Measurements from ENCODE around the gene TKT.
"Not testable (repeated sequence)": the region's sequence is repeated elsewhere in the genome, so short reads cannot be mapped to it uniquely, and the experiment has no call there.

The TKT gene

GRCh38 chr3:53255775-53256703 is at the start of gene TKT:
TSS of gene TKT (minus strand) at chr3:53256022. CDS start at chr3:53255942, 80 bp downstream.
- Mint-ChIP-seq H3K9me3 (no peaks in the 10 kb centered on the region), H3K36me3 (no peaks in the 10 kb centered on the region), H3K4me3 (peak within 1 kb of the TSS; percentile 91), H3K27me3 (no peaks in the 10 kb centered on the region), H3K27ac (peak within 1 kb of the TSS; percentile 66), H3K4me1 (peaks cover 32% of the 10 kb centered on the region)
- ATAC-seq (ENCODE audit: low read depth) (peak; percentile 78), DNase-seq (ENCODE audit: low spot score in 2 of 2) (peak; percentile 56 to 60)

GRCh38 chr3:53303957-53304356 is 48.1 kb upstream of the TKT start:
- Mint-ChIP-seq H3K27me3 (no peaks in the 10 kb centered on the region), H3K4me1 (peaks cover 5% of the 10 kb centered on the region), H3K27ac (no peak overlapping the region), H3K9me3 (no peaks in the 10 kb centered on the region), H3K36me3 (peaks cover 21% of the 10 kb centered on the region), H3K4me3 (no peak overlapping the region)
- ATAC-seq (ENCODE audit: low read depth) (no peak), DNase-seq (ENCODE audit: low spot score in 2 of 2) (no peak)

- ATAC-seq (ENCODE audit: low read depth) = no peak
- H3K9me3 Mint-ChIP-seq = no peaks in the 10 kb centered on the region
- no peak overlapping the region for H3K27ac Mint-ChIP-seq
- no peak for DNase-seq (ENCODE audit: low spot score in 2 of 2)
- H3K4me3 Mint-ChIP-seq = no peak overlapping the region
- H3K4me1 Mint-ChIP-seq = peaks cover 5% of the 10 kb centered on the region
- H3K27me3 Mint-ChIP-seq = no peaks in the 10 kb centered on the region
- H3K36me3 Mint-ChIP-seq = peaks cover 21% of the 10 kb centered on the region
These were observed 47.7 kb upstream of the TKT start for GRCh38 chr3:53303549-53303948.

GRCh38 chr3:53300826-53301225 is 45.0 kb upstream of the TKT start:
- Mint-ChIP-seq H3K27me3 (no peaks in the 10 kb centered on the region), H3K9me3 (no peaks in the 10 kb centered on the region), H3K36me3 (peaks cover 19% of the 10 kb centered on the region), H3K27ac (peak overlapping the region; percentile 31), H3K4me1 (peaks cover 5% of the 10 kb centered on the region), H3K4me3 (no peak overlapping the region)
- no peak for DNase-seq (ENCODE audit: low spot score in 2 of 2)
- ATAC-seq (ENCODE audit: low read depth) = no peak

- not testable (repeated sequence) for H3K27ac Mint-ChIP-seq, H3K4me1 Mint-ChIP-seq, H3K9me3 Mint-ChIP-seq, H3K27me3 Mint-ChIP-seq, H3K4me3 Mint-ChIP-seq
- ATAC-seq (ENCODE audit: low read depth) (peak; percentile 62), DNase-seq (ENCODE audit: low spot score in 2 of 2) (peak in 1 of 2 donors; percentile 36)
- peaks cover 19% of the 10 kb centered on the region for H3K36me3 Mint-ChIP-seq
These were observed 43.8 kb upstream of the TKT start for GRCh38 chr3:53299611-53300023.

- no peak for DNase-seq (ENCODE audit: low spot score in 2 of 2)
- Mint-ChIP-seq H3K27me3 (no peaks in the 10 kb centered on the region), H3K27ac (no peak overlapping the region), H3K9me3 (no peaks in the 10 kb centered on the region), H3K4me1 (peaks cover 5% of the 10 kb centered on the region), H3K4me3 (no peak overlapping the region), H3K36me3 (peaks cover 14% of the 10 kb centered on the region)
- ATAC-seq (ENCODE audit: low read depth) = no peak
These were observed 39.6 kb upstream of the TKT start for GRCh38 chr3:53295410-53295809.

GRCh38 chr3:53293867-53294266 is 38.0 kb upstream of the TKT start:
- Mint-ChIP-seq H3K36me3 (peaks cover 11% of the 10 kb centered on the region), H3K4me1 (no peaks in the 10 kb centered on the region), H3K27ac (no peak overlapping the region), H3K4me3 (no peak overlapping the region), H3K27me3 (no peaks in the 10 kb centered on the region), H3K9me3 (no peaks in the 10 kb centered on the region)
- DNase-seq (ENCODE audit: low spot score in 2 of 2) = no peak
- no peak for ATAC-seq (ENCODE audit: low read depth)

- H3K4me3 Mint-ChIP-seq = no peak overlapping the region
- DNase-seq (ENCODE audit: low spot score in 2 of 2) = no peak
- peaks cover 19% of the 10 kb centered on the region for H3K36me3 Mint-ChIP-seq
- no peaks in the 10 kb centered on the region for H3K27me3 Mint-ChIP-seq
- H3K4me1 Mint-ChIP-seq = no peaks in the 10 kb centered on the region
- ATAC-seq (ENCODE audit: low read depth) = no peak
- H3K27ac Mint-ChIP-seq = no peak overlapping the region
- H3K9me3 Mint-ChIP-seq = no peaks in the 10 kb centered on the region
These were observed 32.4 kb upstream of the TKT start for GRCh38 chr3:53288214-53288613.

- H3K4me1 Mint-ChIP-seq = no peaks in the 10 kb centered on the region
- no peaks in the 10 kb centered on the region for H3K27me3 Mint-ChIP-seq
- ATAC-seq (ENCODE audit: low read depth) (no peak), DNase-seq (ENCODE audit: low spot score in 2 of 2) (no peak)
- no peak overlapping the region for H3K4me3 Mint-ChIP-seq
- H3K9me3 Mint-ChIP-seq = no peaks in the 10 kb centered on the region
- H3K27ac Mint-ChIP-seq = no peak overlapping the region
- peaks cover 14% of the 10 kb centered on the region for H3K36me3 Mint-ChIP-seq
These were observed 31.4 kb upstream of the TKT start for GRCh38 chr3:53287131-53287629.

GRCh38 chr3:53286727-53287126 is 30.9 kb upstream of the TKT start:
- H3K36me3 Mint-ChIP-seq = peaks cover 13% of the 10 kb centered on the region
- no peaks in the 10 kb centered on the region for H3K27me3 Mint-ChIP-seq
- ATAC-seq (ENCODE audit: low read depth) (no peak), DNase-seq (ENCODE audit: low spot score in 2 of 2) (no peak)
- no peak overlapping the region for H3K27ac Mint-ChIP-seq
- H3K9me3 Mint-ChIP-seq = no peaks in the 10 kb centered on the region
- H3K4me1 Mint-ChIP-seq = no peaks in the 10 kb centered on the region
- H3K4me3 Mint-ChIP-seq = no peak overlapping the region

- Mint-ChIP-seq H3K9me3 (no peaks in the 10 kb centered on the region), H3K36me3 (peaks cover 12% of the 10 kb centered on the region), H3K4me3 (no peak overlapping the region), H3K4me1 (no peaks in the 10 kb centered on the region), H3K27me3 (no peaks in the 10 kb centered on the region), H3K27ac (no peak overlapping the region)
- DNase-seq (ENCODE audit: low spot score in 2 of 2) = no peak
- no peak for ATAC-seq (ENCODE audit: low read depth)
These were observed 26.8 kb upstream of the TKT start for GRCh38 chr3:53282581-53282980.

GRCh38 chr3:53278667-53279066 is 22.8 kb upstream of the TKT start:
- ATAC-seq (ENCODE audit: low read depth) = no peak

GRCh38 chr3:53274938-53275605 is 19.2 kb upstream of the TKT start:
- Mint-ChIP-seq H3K36me3 (no peaks in the 10 kb centered on the region), H3K9me3 (no peaks in the 10 kb centered on the region), H3K4me3 (no peak overlapping the region), H3K4me1 (peaks cover 2% of the 10 kb centered on the region), H3K27ac (no peak overlapping the region), H3K27me3 (no peaks in the 10 kb centered on the region)
- ATAC-seq (ENCODE audit: low read depth) (no peak), DNase-seq (ENCODE audit: low spot score in 2 of 2) (no peak)

More at GRCh38 chr3:53278667-53279066, 22.8 kb upstream of the TKT start:
- Mint-ChIP-seq H3K9me3 (no peaks in the 10 kb centered on the region), H3K27me3 (no peaks in the 10 kb centered on the region), H3K27ac (no peak overlapping the region), H3K4me3 (no peak overlapping the region), H3K4me1 (peaks cover 2% of the 10 kb centered on the region), H3K36me3 (peaks cover 3% of the 10 kb centered on the region)
- no peak for DNase-seq (ENCODE audit: low spot score in 2 of 2)

GRCh38 chr3:53273146-53273670 is 17.4 kb upstream of the TKT start:
- DNase-seq (ENCODE audit: low spot score in 2 of 2) (no peak), ATAC-seq (ENCODE audit: low read depth) (no peak)
- Mint-ChIP-seq H3K4me1 (peaks cover 2% of the 10 kb centered on the region), H3K9me3 (no peaks in the 10 kb centered on the region), H3K27ac (no peak overlapping the region), H3K4me3 (no peak overlapping the region), H3K27me3 (no peaks in the 10 kb centered on the region), H3K36me3 (no peaks in the 10 kb centered on the region)
